ENCODE data around the gene CCSER1. TPM values are rescaled to one million over a fixed set of nuclear protein-coding genes. Genes with fewer than 3 reads are reported as not detected.
"Not testable (repeated sequence)": the region's sequence is repeated elsewhere in the genome, so short reads cannot be mapped to it uniquely, and the experiment has no call there.

CCSER1 gene
- total RNA-seq, 4 donors from 2014 or later, result 3.2 to 17.3 (median 10.2) TPM

- ATAC-seq (ENCODE audit: low FRiP score) (no peak), DNase-seq (ENCODE audit: low spot score) (no peak)
- TF ChIP-seq CTCF (IDR thresholded peaks at IDR 0.05), result no peak
Observed at GRCh38 chr4:91369116-91369515, 1241.9 kb downstream of the CCSER1 start.

GRCh38 chr4:91373546-91373945 lies 1246.4 kb downstream of the CCSER1 start:
- no peak for ATAC-seq (ENCODE audit: low FRiP score)
- TF ChIP-seq CTCF (IDR thresholded peaks at IDR 0.05), result no peak

GRCh38 chr4:91405431-91405830 lies 1278.2 kb downstream of the CCSER1 start:
- not testable (repeated sequence) for DNase-seq (ENCODE audit: low spot score); ATAC-seq (ENCODE audit: low FRiP score)

More at GRCh38 chr4:91373546-91373945, 1246.4 kb downstream of the CCSER1 start:
- DNase-seq (ENCODE audit: low spot score), result no peak

GRCh38 chr4:91422011-91422410 lies 1294.8 kb downstream of the CCSER1 start:
- DNase-seq (ENCODE audit: low spot score) (no peak), ATAC-seq (ENCODE audit: low FRiP score) (no peak)
- no peak for TF ChIP-seq CTCF (IDR thresholded peaks at IDR 0.05)

- DNase-seq (ENCODE audit: low spot score), result no peak
- no peak for TF ChIP-seq CTCF (IDR thresholded peaks at IDR 0.05)
- ATAC-seq (ENCODE audit: low FRiP score), result no peak
Observed at GRCh38 chr4:91426725-91427124, 1299.5 kb downstream of the CCSER1 start.

GRCh38 chr4:91427171-91427570 lies 1300.0 kb downstream of the CCSER1 start:
- ATAC-seq (ENCODE audit: low FRiP score), result no peak
- no peak for TF ChIP-seq CTCF (IDR thresholded peaks at IDR 0.05)
- DNase-seq (ENCODE audit: low spot score), result no peak

- DNase-seq (ENCODE audit: low spot score) (no peak), ATAC-seq (ENCODE audit: low FRiP score) (no peak)
- no peak for TF ChIP-seq CTCF (IDR thresholded peaks at IDR 0.05)
Observed at GRCh38 chr4:91434631-91435030, 1307.4 kb downstream of the CCSER1 start.

- DNase-seq (ENCODE audit: low spot score) (no peak), ATAC-seq (ENCODE audit: low FRiP score) (no peak)
- no peak for TF ChIP-seq CTCF (IDR thresholded peaks at IDR 0.05)
Observed at GRCh38 chr4:91436556-91436955, 1309.4 kb downstream of the CCSER1 start.

Measured in omental fat pad (tissue), 4 donors.